Measurements from ENCODE around the gene ARHGEF10L. TPM values are rescaled to one million over a fixed set of nuclear protein-coding genes. Genes with fewer than 3 reads are reported as not detected.

The ARHGEF10L gene
- total RNA-seq, 1 donor: 16.8 TPM

- H3K4me3 ChIP-seq (ENCODE audit: low read depth, low read length): no peak overlapping the region
Measured at GRCh38 chr1:17679856-17680255, 140.4 kb downstream of the ARHGEF10L start.

DNA sequence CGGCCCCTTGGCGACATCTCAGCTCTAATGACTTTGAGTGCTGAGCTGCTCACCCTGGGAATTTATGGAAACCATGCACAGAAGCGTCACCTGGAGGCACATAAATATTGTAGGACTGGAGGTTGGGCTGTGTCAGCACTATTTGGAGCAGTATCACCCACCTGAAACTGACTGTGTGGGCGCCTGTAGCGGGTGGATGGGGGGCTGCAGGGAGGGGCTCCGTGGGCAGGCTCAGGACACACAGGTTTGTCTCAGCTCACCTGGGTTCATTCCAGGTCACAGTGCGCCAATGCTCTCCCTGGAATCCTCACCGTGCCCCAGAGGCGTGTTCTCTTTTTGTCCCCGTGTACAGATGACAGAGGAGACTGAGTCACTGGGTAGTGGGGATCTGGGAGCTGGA is 140.8 kb downstream of the ARHGEF10L start:
- no peak overlapping the region for H3K4me3 ChIP-seq (ENCODE audit: low read depth, low read length)
- TF ChIP-seq CTCF (IDR thresholded peaks at IDR 0.05; ENCODE audit: insufficient read depth, low read depth, low read length): no peak
- no peak for DNase-seq (ENCODE audit: low read depth)

More at GRCh38 chr1:17679856-17680255, 140.4 kb downstream of the ARHGEF10L start:
- DNase-seq (ENCODE audit: low read depth): no peak
- no peak for TF ChIP-seq CTCF (IDR thresholded peaks at IDR 0.05; ENCODE audit: insufficient read depth, low read depth, low read length)

- H3K4me3 ChIP-seq (ENCODE audit: low read depth, low read length): no peak overlapping the region
- no peak for TF ChIP-seq CTCF (IDR thresholded peaks at IDR 0.05; ENCODE audit: insufficient read depth, low read depth, low read length)
- no peak for DNase-seq (ENCODE audit: low read depth)
Measured at GRCh38 chr1:17682400-17682799, 142.9 kb downstream of the ARHGEF10L start.

DNA sequence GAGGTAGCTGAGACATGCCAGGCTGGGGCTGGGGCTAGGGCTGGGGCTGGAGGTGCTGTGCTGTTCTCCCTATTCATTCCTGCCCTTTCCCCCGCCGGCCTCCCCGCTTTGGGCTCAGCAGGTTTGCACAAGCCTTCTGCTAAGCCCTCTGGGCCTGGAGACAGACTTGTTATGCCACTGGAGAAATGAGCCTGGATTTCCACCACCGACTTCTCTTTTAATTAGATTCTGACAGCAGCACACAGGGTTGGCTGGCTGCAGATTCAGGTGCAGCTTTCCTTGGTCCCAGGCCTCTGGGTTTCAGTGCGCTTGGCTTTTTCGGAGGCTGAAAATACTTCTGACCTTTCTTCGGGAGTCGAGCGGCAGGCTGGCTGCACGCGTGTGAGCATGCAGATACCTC is 144.1 kb downstream of the ARHGEF10L start:
- no peak for TF ChIP-seq CTCF (IDR thresholded peaks at IDR 0.05; ENCODE audit: insufficient read depth, low read depth, low read length)
- DNase-seq (ENCODE audit: low read depth): no peak
- no peak overlapping the region for H3K4me3 ChIP-seq (ENCODE audit: low read depth, low read length)

GRCh38 chr1:17684810-17685209 is 145.3 kb downstream of the ARHGEF10L start:
- DNase-seq (ENCODE audit: low read depth): no peak
- TF ChIP-seq CTCF (IDR thresholded peaks at IDR 0.05; ENCODE audit: insufficient read depth, low read depth, low read length): no peak
- H3K4me3 ChIP-seq (ENCODE audit: low read depth, low read length): no peak overlapping the region

GRCh38 chr1:17686258-17686657 is 146.8 kb downstream of the ARHGEF10L start:
- no peak for DNase-seq (ENCODE audit: low read depth)
- no peak for TF ChIP-seq CTCF (IDR thresholded peaks at IDR 0.05; ENCODE audit: insufficient read depth, low read depth, low read length)
- no peak overlapping the region for H3K4me3 ChIP-seq (ENCODE audit: low read depth, low read length)

- no peak overlapping the region for H3K4me3 ChIP-seq (ENCODE audit: low read depth, low read length)
- no peak for TF ChIP-seq CTCF (IDR thresholded peaks at IDR 0.05; ENCODE audit: insufficient read depth, low read depth, low read length)
- DNase-seq (ENCODE audit: low read depth): no peak
Measured at GRCh38 chr1:17687145-17687544, 147.6 kb downstream of the ARHGEF10L start.
